Gastrocnemius medialis (tissue), 4 donors: Measurements from ENCODE around the gene ATP6V0A1.

ENCODE experiments used
- CTCF ChIP-seq, 5 experiments: fragments of 450-650 bp in 3 of 5; fragments of 200-600 bp in 2 of 5; sonication (generic) in 2 of 5; IDR thresholded peaks in 4 of 5; conservative IDR thresholded peaks in 1 of 5; 1 replicate in 4 of 5; 2 replicates in 1 of 5; pipeline ENCODE4 v1.5.1; 2016 to 2019; ENCODE audit warnings: antibody characterized with exemption in 5 of 5, mild to moderate bottlenecking in 3 of 5, moderate library complexity in 3 of 5
- POLR2A ChIP-seq, 2 donors: fragments of 450-650 bp; IDR thresholded peaks; one replicate each; pipeline ENCODE4 v1.6.1; 2017; ENCODE audit warnings: antibody characterized with exemption in 2 of 2, mild to moderate bottlenecking in 2 of 2, moderate library complexity in 2 of 2

GRCh38 chr17:42562388-42563142 lies 103.9 kb downstream of the ATP6V0A1 start:
- no peak for TF ChIP-seq POLR2A (IDR thresholded peaks at IDR 0.05)
- no peak for TF ChIP-seq CTCF (IDR thresholded peaks at IDR 0.05 in 4 of 5, conservative IDR thresholded peaks at IDR 0.05 in 1 of 5)
